Stimulated activated CD8-positive, alpha-beta memory T cell treated with anti-CD3 and anti-CD28 coated beads, Interleukin-4, amount 100 ng/mL, for 48 hours (primary cell): ENCODE results near the gene NUBPL.

Experiments
- DNase-seq: peaks from one replicate; pipeline ENCODE4 v3.0.0-alpha.2; 2020

Gene NUBPL

GRCh38 chr14:31561155-31561846 is at the start of gene NUBPL:
Gene NUBPL (plus strand): TSS chr14:31561404. CDS start chr14:31561440, 36 bp downstream.
- peak; percentile 98 for DNase-seq

- DNase-seq = no peak
These were observed 34.1 kb upstream of the NUBPL start for GRCh38 chr14:31527087-31527486.

GRCh38 chr14:31527546-31527945 is 33.7 kb upstream of the NUBPL start:
- no peak for DNase-seq

GRCh38 chr14:31529053-31529452 is 32.2 kb upstream of the NUBPL start:
- no peak for DNase-seq

- no peak for DNase-seq
These were observed 31.1 kb upstream of the NUBPL start for GRCh38 chr14:31530136-31530535.

GRCh38 chr14:31536201-31536960 is 24.8 kb upstream of the NUBPL start:
- no peak for DNase-seq

GRCh38 chr14:31541702-31542101 is 19.5 kb upstream of the NUBPL start:
- no peak for DNase-seq

GRCh38 chr14:31543969-31544799 is 17.0 kb upstream of the NUBPL start:
- no peak for DNase-seq

- DNase-seq = no peak
These were observed 16.4 kb upstream of the NUBPL start for GRCh38 chr14:31544816-31545215.

GRCh38 chr14:31545328-31545727 is 15.9 kb upstream of the NUBPL start:
- DNase-seq = no peak

GRCh38 chr14:31549817-31550216 is 11.4 kb upstream of the NUBPL start:
- DNase-seq = no peak

- no peak for DNase-seq
These were observed 10.6 kb upstream of the NUBPL start for GRCh38 chr14:31550589-31550988.

- DNase-seq = no peak
These were observed 5.0 kb upstream of the NUBPL start for GRCh38 chr14:31556191-31556590.

GRCh38 chr14:31559939-31560338 is 1.3 kb upstream of the NUBPL start:
- DNase-seq = no peak

GRCh38 chr14:31560759-31561154 is 447 bp upstream of the NUBPL start:
- DNase-seq = no peak

- DNase-seq = no peak
These were observed 3.0 kb downstream of the NUBPL start for GRCh38 chr14:31564194-31564593.

GRCh38 chr14:31566456-31566855 is 5.3 kb downstream of the NUBPL start:
- no peak for DNase-seq

GRCh38 chr14:31567655-31568054 is 6.5 kb downstream of the NUBPL start:
- DNase-seq = no peak

GRCh38 chr14:31568161-31568560 is 7.0 kb downstream of the NUBPL start:
- DNase-seq = no peak

- DNase-seq = no peak
These were observed 7.5 kb downstream of the NUBPL start for GRCh38 chr14:31568671-31569070.

GRCh38 chr14:31572955-31573354 is 11.8 kb downstream of the NUBPL start:
- DNase-seq = no peak

- DNase-seq = no peak
These were observed 15.7 kb downstream of the NUBPL start for GRCh38 chr14:31576949-31577348.

- DNase-seq = no peak
These were observed 17.1 kb downstream of the NUBPL start for GRCh38 chr14:31578266-31578665.
